ENCODE data around the gene LYPD8. TPM values are rescaled to one million over a fixed set of nuclear protein-coding genes. Genes with fewer than 3 reads are reported as not detected.
"Not testable (repeated sequence)": the region's sequence is repeated elsewhere in the genome, so short reads cannot be mapped to it uniquely, and the experiment has no call there.

LYPD8 gene, protein sequence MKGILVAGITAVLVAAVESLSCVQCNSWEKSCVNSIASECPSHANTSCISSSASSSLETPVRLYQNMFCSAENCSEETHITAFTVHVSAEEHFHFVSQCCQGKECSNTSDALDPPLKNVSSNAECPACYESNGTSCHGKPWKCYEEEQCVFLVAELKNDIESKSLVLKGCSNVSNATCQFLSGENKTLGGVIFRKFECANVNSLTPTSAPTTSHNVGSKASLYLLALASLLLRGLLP
- total RNA-seq: not detected

DNA sequence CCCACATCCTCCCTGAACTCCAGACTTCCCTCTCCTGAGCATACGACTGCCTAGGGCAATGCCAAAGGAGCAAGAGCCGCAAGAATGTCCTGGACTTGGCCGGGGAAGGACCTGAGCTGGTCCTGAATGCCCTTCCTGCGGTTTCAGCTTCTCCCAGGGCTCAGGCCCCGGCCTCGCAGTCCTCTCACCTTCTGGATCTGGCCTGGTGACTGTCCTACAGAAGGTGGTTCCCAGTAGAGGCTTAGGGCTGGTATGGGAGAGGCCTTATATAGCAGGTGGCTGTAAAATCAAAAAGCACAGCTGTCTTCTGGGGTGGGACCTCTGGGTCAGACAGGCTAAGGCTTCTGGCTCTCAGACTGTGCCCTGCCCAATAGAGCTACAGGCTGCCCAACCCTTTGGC, at the start of gene LYPD8:
Gene LYPD8, minus strand, starts transcription at position 243 of the 400 bp plus-strand sequence. CDS start 4,678 bp downstream, outside the sequence.
- no peaks in the 10 kb centered on the region for H3K36me3 Mint-ChIP-seq
- DNase-seq: no peak
- no peaks in the 10 kb centered on the region for H3K27me3 Mint-ChIP-seq
- H3K27ac Mint-ChIP-seq: no peak within 1 kb of the TSS
- no peak within 1 kb of the TSS for H3K4me3 Mint-ChIP-seq
- no peaks in the 10 kb centered on the region for H3K9me3 Mint-ChIP-seq
- peaks cover 10% of the 10 kb centered on the region for H3K4me1 Mint-ChIP-seq

DNA sequence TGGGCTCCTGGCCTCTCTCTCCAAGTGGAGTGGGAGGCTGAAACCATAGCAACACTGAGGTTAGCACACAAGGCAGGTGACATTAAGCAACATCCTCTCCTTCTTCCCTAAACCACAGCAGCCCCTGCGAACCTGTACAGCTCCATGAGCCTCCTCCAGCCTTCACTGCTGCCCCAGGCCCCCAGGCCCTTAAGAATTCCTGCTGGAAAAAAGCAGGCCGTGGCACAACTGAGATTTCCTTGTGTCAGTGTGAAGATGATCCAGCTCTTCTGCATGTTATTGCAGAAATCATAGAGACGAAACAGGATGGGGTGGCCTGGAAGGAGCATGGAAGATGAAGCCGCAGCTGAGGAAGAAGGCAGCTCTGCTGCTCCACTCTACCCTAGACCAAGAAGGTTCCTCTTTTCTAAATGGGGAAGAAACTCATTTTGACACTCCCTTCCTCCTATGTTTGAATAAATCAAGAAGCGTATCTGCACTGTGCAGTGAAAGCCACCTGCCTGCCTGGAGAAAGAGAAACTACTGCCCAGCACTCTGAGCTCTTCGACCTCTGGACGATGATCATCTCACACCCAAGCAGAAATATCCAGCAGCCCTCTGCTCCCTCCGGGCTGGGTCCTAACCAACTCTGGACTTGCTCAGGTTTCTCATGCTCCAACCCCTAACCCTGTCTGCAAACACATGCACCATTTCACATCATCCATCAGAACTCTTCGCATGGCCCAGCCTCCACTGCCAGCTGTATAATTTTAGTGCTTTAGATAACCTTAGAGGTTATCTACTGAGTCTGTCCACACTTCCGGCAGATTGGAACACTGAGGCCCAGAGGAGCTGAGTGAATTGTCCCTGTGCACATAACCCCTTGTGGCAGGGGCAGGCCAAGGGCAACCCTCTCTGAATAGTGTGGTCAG, 49.5 kb upstream of the LYPD8 start:
- no peaks in the 10 kb centered on the region for H3K36me3 Mint-ChIP-seq

DNA sequence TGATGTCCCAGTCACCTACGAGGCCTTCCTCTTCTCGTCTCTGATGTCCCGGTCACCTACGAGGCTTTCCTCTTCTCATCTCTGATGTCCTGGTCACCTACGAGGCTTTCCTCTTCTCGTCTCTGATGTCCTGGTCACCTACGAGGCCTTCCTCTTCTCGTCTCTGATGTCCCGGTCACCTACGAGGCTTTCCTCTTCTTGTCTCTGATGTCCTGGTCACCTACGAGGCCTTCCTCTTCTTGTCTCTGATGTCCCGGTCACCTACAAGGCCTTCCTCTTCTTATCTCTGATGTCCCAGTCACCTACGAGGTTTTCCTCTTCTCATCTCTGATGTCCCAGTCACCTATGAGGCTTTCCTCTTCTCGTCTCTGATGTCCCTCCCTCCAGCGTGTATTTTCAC, 47.9 kb upstream of the LYPD8 start:
- not testable (repeated sequence) for H3K27ac Mint-ChIP-seq, DNase-seq, H3K27me3 Mint-ChIP-seq, H3K9me3 Mint-ChIP-seq, H3K36me3 Mint-ChIP-seq, H3K4me3 Mint-ChIP-seq, H3K4me1 Mint-ChIP-seq

More for the DNA sequence above, 49.5 kb upstream of the LYPD8 start:
- H3K27ac Mint-ChIP-seq: no peak overlapping the region
- peaks cover 8% of the 10 kb centered on the region for H3K4me1 Mint-ChIP-seq
- no peaks in the 10 kb centered on the region for H3K27me3 Mint-ChIP-seq
- no peak overlapping the region for H3K4me3 Mint-ChIP-seq
- no peaks in the 10 kb centered on the region for H3K9me3 Mint-ChIP-seq
- no peak for DNase-seq

DNA sequence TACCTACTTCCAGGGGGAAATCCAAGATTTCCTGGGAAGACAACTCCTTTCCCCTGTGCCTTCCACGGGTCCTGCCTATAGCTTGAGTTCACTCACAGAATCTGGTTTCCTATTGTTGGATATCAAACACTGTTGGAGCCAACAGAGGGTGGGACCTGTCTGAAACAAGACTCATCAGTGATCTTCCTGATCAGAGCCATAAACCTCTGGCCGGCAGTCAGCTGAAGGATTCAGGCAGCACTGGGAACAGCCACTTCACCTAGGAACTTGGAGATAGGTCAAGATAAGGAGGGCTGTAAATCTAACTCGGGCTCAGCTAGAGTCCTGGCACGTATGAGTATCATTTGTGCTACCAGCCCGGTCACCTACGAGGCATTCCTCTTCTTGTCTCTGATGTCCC, 46.9 kb upstream of the LYPD8 start:
- DNase-seq: no peak
- Mint-ChIP-seq H3K9me3 (no peaks in the 10 kb centered on the region), H3K4me1 (peaks cover 8% of the 10 kb centered on the region), H3K4me3 (no peak overlapping the region), H3K27me3 (no peaks in the 10 kb centered on the region), H3K36me3 (no peaks in the 10 kb centered on the region), H3K27ac (no peak overlapping the region)

DNA sequence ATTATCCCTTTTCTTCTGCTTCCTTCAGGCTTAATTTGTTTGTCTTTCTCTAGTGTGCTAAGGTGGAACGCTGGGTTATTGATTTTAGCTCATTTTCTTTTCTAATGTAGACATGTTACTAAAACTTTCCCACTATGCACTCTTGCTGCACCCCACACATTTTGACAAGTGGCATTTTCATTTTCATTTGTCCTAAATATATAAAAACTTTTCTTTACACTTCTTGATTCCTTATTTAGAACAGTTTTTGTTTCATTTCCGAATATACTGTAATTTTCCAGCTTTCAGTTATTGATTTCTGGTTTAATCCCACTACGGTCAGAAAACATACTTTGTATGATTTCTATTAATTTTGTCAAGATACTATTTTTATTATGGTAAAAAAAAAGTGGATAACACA, 44.9 kb upstream of the LYPD8 start:
- Mint-ChIP-seq H3K4me1 (peaks cover 8% of the 10 kb centered on the region), H3K4me3 (no peak overlapping the region), H3K27me3 (peaks cover 3% of the 10 kb centered on the region), H3K27ac (no peak overlapping the region), H3K36me3 (no peaks in the 10 kb centered on the region), H3K9me3 (peaks cover 4% of the 10 kb centered on the region)
- DNase-seq: no peak

DNA sequence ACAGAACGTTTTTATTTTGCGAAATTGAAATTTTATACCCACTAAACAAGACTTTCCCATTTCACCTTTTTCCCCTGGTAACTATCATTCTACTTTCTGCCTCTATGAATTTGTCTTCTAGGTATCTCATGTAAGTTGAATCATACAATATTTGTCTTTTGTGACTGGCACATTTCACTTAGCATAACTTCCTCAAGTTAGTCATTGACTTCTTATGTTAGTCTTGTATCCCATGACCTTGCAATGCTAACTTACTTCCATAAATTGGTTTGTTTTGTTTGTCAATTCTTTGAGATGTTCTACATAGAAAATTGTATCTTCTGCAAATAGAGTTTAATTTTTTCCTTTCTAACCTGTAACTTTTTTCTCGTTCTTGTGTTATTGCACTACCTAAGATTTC, 43.2 kb upstream of the LYPD8 start:
- Mint-ChIP-seq H3K36me3 (peaks cover 2% of the 10 kb centered on the region), H3K27me3 (peaks cover 3% of the 10 kb centered on the region), H3K27ac (no peak overlapping the region), H3K4me3 (no peak overlapping the region), H3K4me1 (no peaks in the 10 kb centered on the region), H3K9me3 (peaks cover 9% of the 10 kb centered on the region)
- no peak for DNase-seq

DNA sequence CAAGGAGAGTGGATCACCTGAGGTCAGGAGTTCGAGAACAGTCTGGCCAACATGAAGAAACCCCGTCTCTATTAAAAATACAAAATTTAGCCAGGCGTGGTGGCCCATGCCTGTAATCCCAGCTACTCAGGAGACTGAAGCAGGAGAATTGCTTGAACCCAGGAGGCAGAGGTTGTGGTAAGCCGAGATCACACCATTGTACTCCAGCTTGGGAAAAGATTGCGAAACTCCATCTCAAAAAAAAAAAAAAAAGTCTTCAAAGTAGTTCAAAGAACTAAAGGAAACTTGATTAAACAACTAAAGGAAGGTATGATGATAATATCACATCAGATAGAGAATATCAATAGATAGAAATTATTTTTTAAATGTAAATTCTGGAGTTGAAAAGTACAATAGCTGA, 39.1 kb upstream of the LYPD8 start:
- not testable (repeated sequence) for H3K9me3 Mint-ChIP-seq, DNase-seq, H3K27me3 Mint-ChIP-seq, H3K4me3 Mint-ChIP-seq, H3K4me1 Mint-ChIP-seq, H3K27ac Mint-ChIP-seq, H3K36me3 Mint-ChIP-seq

DNA sequence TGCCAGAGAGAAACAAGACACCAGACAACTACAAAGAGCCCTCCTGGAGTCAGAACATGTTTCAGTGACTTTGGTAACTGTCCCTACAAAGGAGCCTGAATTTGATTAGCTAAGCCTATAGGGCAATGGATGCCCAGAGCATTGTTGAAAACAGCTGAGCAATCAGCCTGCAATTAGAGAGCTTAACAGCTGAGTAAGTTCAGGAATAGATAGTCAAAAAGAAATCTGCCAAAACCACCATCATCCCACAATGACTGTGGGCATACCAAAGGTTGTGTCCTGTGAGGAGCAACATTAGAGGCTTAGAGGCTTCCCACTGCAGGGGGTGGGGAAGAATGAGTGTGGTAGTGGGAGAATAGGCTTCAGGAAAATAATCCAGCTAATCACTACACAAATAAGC, 38.0 kb upstream of the LYPD8 start:
- DNase-seq: no peak

DNA sequence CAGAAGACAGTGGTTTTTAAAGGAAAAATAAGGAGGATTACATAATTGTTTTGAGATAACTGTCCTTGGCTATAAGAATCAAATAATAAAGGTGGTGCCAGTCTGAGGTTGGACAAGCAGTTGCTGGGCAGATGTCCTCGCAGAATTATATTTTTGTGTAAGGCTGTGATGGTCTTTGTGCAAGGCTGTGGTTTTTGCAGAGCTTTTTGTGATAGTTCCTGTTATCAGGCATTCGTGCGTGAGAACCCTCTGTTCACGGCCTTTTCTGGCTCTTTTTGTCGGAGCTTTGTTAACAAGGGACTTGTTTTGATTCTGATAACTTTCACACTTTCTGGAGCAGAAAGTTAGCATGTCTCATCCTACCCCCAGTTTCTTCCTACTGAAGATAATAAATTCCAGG, 36.8 kb upstream of the LYPD8 start:
- H3K4me1 Mint-ChIP-seq: no peaks in the 10 kb centered on the region
- no peak overlapping the region for H3K4me3 Mint-ChIP-seq
- DNase-seq: no peak
- H3K9me3 Mint-ChIP-seq: peaks cover 10% of the 10 kb centered on the region
- H3K36me3 Mint-ChIP-seq: peaks cover 2% of the 10 kb centered on the region
- peaks cover 3% of the 10 kb centered on the region for H3K27me3 Mint-ChIP-seq
- peak overlapping the region; percentile 31 for H3K27ac Mint-ChIP-seq

More for the DNA sequence above, 38.0 kb upstream of the LYPD8 start:
- no peak overlapping the region for H3K27ac Mint-ChIP-seq
- H3K9me3 Mint-ChIP-seq: peaks cover 10% of the 10 kb centered on the region
- peaks cover 3% of the 10 kb centered on the region for H3K27me3 Mint-ChIP-seq
- H3K4me1 Mint-ChIP-seq: no peaks in the 10 kb centered on the region
- peaks cover 2% of the 10 kb centered on the region for H3K36me3 Mint-ChIP-seq
- H3K4me3 Mint-ChIP-seq: no peak overlapping the region

DNA sequence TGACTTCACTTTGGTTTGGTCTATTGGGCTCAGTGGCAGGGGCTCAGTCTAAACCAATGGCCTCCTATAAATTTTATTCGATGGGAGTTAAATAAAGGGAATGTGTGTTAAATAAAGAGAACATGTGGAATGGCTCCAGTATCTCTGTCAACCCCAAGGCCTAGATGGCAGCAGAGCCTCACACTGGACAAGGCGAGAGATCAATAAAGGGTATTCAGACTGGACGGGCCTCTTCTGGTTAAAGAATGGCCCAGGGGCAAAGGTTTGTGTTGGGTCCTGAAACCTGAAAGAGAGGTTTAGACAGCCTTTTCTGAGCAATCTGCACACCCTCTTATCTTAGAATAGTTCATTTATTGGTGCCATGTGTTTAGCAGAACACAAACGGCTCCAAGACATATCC, 35.5 kb upstream of the LYPD8 start:
- Mint-ChIP-seq H3K27ac (no peak overlapping the region), H3K27me3 (peaks cover under 1% of the 10 kb centered on the region)

DNA sequence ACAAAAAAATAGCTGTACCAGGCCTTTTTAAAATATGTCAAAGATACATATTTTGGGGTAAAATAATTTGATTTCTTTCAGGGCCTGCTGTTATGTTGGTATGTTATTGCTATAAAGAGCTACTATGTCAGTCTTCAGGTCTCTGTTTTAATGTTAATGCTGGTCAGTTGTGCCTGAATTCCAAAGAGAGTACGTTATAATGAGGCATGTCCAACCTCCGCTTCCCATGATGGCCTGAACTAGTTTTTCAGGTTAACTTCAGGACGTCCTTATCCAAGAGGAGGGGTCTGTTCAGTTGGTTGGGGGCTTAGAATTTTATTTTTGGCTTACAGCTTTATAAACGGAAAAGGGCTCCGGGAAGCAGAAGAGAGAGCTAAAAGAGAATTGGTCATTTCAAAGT, 34.9 kb upstream of the LYPD8 start:
- Mint-ChIP-seq H3K4me3 (no peak overlapping the region), H3K27ac (no peak overlapping the region), H3K4me1 (no peaks in the 10 kb centered on the region), H3K9me3 (peaks cover 6% of the 10 kb centered on the region), H3K36me3 (peaks cover 2% of the 10 kb centered on the region), H3K27me3 (no peaks in the 10 kb centered on the region)
- DNase-seq: no peak

More for the DNA sequence above, 35.5 kb upstream of the LYPD8 start:
- DNase-seq: no peak
- Mint-ChIP-seq H3K36me3 (peaks cover 2% of the 10 kb centered on the region), H3K4me3 (no peak overlapping the region), H3K4me1 (no peaks in the 10 kb centered on the region), H3K9me3 (peaks cover 7% of the 10 kb centered on the region)

DNA sequence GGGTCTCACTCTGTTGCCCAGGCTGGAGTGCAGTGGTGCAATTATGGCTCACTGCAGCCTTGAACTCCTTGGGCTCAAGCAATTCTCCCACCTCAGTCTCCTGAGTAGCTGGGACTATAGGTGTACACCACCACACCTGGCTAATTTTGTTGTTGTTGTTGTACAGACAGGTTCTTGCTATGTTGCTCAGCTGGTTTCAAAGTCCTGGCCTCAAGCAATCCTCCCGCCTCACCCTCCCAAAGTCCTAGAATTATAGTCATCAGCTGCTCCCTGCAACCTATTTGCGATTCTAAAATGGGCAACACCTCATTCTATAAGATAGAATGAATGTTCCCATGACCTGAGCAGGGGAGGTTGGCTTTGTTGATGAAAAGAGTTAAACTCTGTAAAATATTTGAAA, 33.8 kb upstream of the LYPD8 start:
- H3K27ac Mint-ChIP-seq, H3K4me1 Mint-ChIP-seq, H3K36me3 Mint-ChIP-seq, DNase-seq, H3K4me3 Mint-ChIP-seq, H3K27me3 Mint-ChIP-seq, H3K9me3 Mint-ChIP-seq: not testable (repeated sequence)

DNA sequence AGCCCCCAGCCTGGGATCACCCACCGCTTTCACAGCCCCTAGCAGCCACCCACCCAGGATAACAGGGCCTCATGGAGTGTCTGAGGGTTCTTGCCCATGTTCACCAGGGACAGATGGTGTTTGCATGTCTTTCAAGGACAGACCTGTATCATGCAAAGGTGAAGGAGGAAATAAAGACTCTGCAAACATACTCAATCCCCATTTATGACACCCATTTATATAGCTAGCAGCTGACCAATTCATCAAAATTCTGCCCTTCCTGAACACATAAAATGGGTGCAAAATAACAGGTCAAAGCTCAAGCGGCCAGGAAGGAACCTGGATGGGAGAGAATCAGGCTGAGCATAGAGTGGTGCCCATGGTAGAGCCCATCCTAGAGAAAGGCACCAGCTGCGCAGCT, 32.8 kb upstream of the LYPD8 start:
- H3K9me3 Mint-ChIP-seq: no peaks in the 10 kb centered on the region
- H3K27ac Mint-ChIP-seq: no peak overlapping the region
- no peaks in the 10 kb centered on the region for H3K4me1 Mint-ChIP-seq
- H3K27me3 Mint-ChIP-seq: no peaks in the 10 kb centered on the region
- H3K4me3 Mint-ChIP-seq: no peak overlapping the region
- no peaks in the 10 kb centered on the region for H3K36me3 Mint-ChIP-seq
- no peak for DNase-seq

DNA sequence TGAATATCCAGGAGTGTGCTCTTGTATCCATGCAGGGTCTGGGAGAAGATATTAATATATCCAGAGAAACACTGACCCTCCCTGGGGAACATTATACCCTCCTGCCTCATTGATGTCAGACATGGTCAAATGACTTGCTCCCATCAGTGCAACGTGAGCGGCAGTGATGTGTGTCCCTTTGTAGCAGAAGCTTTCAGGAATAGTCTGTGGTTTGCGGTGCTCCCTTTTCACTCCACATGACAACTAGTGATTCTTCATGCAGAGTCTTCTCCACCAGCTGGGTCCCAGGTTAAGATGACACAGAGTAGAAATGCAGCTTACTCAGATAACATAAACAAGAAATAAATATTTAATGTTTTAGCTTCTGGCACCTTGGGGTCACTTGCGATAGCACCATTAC, 31.9 kb upstream of the LYPD8 start:
- no peak overlapping the region for H3K27ac Mint-ChIP-seq
- no peak overlapping the region for H3K4me3 Mint-ChIP-seq
- no peaks in the 10 kb centered on the region for H3K9me3 Mint-ChIP-seq
- no peaks in the 10 kb centered on the region for H3K4me1 Mint-ChIP-seq
- no peaks in the 10 kb centered on the region for H3K27me3 Mint-ChIP-seq
- H3K36me3 Mint-ChIP-seq: no peaks in the 10 kb centered on the region
- no peak for DNase-seq

DNA sequence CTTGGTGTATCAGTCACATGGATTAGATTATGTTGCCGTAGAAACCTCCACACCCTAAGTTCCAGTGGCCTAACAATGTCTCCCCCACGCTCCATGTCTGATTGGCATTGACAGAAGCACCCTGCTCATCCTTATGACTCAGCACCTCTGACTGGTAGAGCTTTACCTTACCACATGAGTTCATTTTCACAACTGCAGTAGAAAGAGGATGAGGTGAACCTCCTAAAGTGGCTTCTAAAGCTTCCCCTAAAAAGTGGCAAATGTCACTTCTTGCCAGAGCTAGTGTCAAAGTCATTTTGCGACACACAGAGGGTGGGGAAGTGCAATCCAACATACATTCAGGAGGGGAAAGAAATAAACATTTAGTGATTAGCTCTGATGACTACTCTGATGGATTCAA, 30.6 kb upstream of the LYPD8 start:
- H3K4me3 Mint-ChIP-seq: no peak overlapping the region
- DNase-seq: no peak
- H3K27me3 Mint-ChIP-seq: no peaks in the 10 kb centered on the region
- H3K27ac Mint-ChIP-seq: no peak overlapping the region
- no peaks in the 10 kb centered on the region for H3K36me3 Mint-ChIP-seq
- no peaks in the 10 kb centered on the region for H3K4me1 Mint-ChIP-seq
- H3K9me3 Mint-ChIP-seq: peaks cover 2% of the 10 kb centered on the region

DNA sequence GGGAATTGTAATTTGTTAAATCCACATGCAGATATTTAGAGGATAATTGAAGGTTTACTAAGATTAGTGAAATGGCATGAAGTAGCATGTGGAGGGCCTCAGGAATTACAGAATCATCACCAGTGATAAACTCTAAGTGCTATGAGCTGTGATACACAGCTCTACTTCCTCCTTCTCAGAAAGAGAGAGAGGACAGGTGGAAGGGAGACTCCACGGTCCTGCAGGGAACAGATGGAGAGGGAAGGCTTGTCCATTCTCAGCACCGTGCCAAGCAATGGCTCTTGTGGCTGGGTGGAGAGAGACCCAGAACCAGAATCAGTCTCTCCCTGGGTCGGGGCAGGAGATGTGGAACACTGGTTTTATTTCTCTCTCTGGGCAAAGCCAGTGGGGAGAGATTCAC, 27.8 kb upstream of the LYPD8 start:
- H3K36me3 Mint-ChIP-seq: no peaks in the 10 kb centered on the region
- no peaks in the 10 kb centered on the region for H3K4me1 Mint-ChIP-seq
- peaks cover 5% of the 10 kb centered on the region for H3K27me3 Mint-ChIP-seq
- H3K9me3 Mint-ChIP-seq: peaks cover 4% of the 10 kb centered on the region
- no peak for DNase-seq
- no peak overlapping the region for H3K4me3 Mint-ChIP-seq
- H3K27ac Mint-ChIP-seq: no peak overlapping the region

Data from activated naive CD8-positive, alpha-beta T cell treated with anti-CD3 and anti-CD28 coated beads for 36 hours (primary cell).